ENCODE results near the gene GLCE.
"Not testable (repeated sequence)": the region's sequence is repeated elsewhere in the genome, so short reads cannot be mapped to it uniquely, and the experiment has no call there.

GLCE gene

DNA sequence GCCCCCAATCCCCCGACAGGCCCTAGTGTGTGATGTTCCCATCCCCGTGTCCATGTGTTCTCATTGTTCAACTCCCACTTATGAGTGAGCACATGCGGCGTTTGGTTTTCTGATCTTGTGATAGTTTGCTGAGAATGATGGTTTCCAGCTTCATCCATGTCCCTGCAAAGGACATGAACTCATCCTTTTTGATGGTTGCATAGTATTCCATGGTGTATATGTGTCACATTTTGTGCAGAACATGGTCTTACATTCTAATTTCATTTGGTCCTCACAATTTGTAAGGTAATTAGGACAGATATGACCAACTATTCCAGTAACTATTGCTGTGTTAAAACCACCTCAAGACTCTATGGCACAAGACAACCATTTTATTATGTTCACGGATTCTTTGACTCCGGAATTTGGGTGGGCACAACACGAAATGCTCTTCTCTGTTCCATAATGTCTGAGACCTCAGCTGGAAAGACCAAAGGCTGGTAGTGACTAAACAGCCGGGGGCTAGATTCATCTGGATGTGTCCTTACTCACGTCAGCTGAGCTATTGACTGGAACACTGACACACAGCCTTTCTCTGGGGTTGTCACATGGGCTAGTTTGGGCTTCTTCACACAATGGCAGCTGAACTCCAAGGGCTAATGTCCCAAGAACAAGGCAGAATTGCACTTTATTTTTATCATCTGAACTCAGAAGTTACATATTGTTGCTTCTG, 13.6 kb upstream of the GLCE start:
- H3K4me3 ChIP-seq (ENCODE audit: insufficient read depth, low read depth, low read length): no peak overlapping the region
- H3K27ac ChIP-seq (ENCODE audit: insufficient read depth, low read depth, low read length, poor library complexity, severe bottlenecking): no peak overlapping the region
- no peaks in the 10 kb centered on the region for H3K36me3 ChIP-seq (ENCODE audit: control insufficient read depth, insufficient read depth, low read length)
- H3K9me3 ChIP-seq (ENCODE audit: control insufficient read depth, low read length): no peaks in the 10 kb centered on the region
- no peaks in the 10 kb centered on the region for H3K4me1 ChIP-seq (ENCODE audit: control insufficient read depth, insufficient read depth, low read length)
- no peaks in the 10 kb centered on the region for H3K27me3 ChIP-seq (ENCODE audit: control insufficient read depth, insufficient read depth, low read length, poor library complexity, severe bottlenecking)
- WGBS, 2 experiments: 93 to 95% methylated on average over 9 of the region's 9 CpGs

DNA sequence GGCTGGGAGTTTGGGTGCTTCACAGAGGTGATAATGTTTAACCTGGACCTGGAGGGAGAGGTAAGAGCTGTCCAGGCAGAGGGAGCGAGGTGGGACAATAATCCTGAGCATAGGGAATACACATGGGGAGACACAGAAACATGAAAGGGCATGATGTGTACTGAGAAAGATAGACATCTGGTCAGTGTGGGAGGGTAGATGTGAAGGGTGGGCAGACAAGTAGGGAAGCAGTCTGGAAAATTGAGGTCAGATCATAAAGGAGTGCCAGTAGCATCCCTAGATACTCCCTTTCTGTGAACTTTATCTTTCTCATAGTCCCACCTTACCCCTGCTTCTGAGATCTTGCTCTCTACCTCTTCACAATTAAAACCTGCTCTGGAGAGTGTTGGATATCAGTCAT, 12.0 kb upstream of the GLCE start:
- Histone ChIP-seq H3K4me1 (ENCODE audit: control insufficient read depth, insufficient read depth, low read length) (no peaks in the 10 kb centered on the region), H3K36me3 (ENCODE audit: control insufficient read depth, insufficient read depth, low read length) (no peaks in the 10 kb centered on the region), H3K9me3 (ENCODE audit: control insufficient read depth, low read length) (no peaks in the 10 kb centered on the region), H3K4me3 (ENCODE audit: insufficient read depth, low read depth, low read length) (no peak overlapping the region), H3K27ac (ENCODE audit: insufficient read depth, low read depth, low read length, poor library complexity, severe bottlenecking) (no peak overlapping the region), H3K27me3 (ENCODE audit: control insufficient read depth, insufficient read depth, low read length, poor library complexity, severe bottlenecking) (no peaks in the 10 kb centered on the region)
- 87 to 95% methylated on average over 1 of the region's 1 CpG for WGBS, 2 experiments

DNA sequence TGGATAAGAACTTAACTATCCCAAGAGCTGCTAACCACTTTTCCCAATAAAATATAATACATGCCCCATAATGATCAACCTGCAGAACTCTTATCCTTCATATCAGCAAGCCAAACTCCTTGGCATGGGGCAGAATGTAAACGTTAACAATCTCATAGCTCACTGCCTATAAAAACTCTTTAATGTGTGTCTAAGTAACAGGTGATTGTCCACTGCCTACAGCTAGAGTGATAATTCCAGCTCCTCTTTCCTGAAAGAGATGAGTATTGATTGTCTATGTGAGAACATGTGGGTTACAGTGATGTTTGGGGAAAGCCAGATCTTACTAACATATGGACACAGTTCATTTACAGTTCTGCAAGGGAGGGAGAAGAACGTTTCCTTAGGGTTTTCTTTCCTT, 11.3 kb upstream of the GLCE start:
- WGBS, 2 experiments: 84 to 92% methylated on average over 2 of the region's 2 CpGs
- no peaks in the 10 kb centered on the region for H3K4me1 ChIP-seq (ENCODE audit: control insufficient read depth, insufficient read depth, low read length)
- H3K27me3 ChIP-seq (ENCODE audit: control insufficient read depth, insufficient read depth, low read length, poor library complexity, severe bottlenecking): no peaks in the 10 kb centered on the region

DNA sequence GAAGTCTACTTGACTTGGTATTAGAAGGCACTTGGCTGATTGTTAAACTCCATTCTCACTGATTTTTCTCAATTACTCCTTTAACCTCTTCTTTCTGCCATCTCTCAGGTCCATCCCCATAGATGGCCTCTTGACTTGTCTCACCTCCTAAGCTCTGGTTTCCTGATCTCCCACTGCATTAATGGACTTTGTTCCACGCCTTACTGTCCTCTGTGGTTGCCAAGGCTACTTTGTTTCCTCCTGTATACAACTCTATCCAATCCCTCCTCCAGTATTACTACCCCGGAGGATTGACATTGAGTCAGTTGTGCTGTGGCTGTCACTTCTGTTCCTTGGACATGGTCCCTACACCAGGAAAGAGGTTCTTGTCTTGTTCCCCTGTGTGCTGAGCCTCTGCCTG, 10.6 kb upstream of the GLCE start:
- Histone ChIP-seq H3K4me3 (ENCODE audit: insufficient read depth, low read depth, low read length) (no peak overlapping the region), H3K27me3 (ENCODE audit: control insufficient read depth, insufficient read depth, low read length, poor library complexity, severe bottlenecking) (no peaks in the 10 kb centered on the region), H3K4me1 (ENCODE audit: control insufficient read depth, insufficient read depth, low read length) (no peaks in the 10 kb centered on the region), H3K9me3 (ENCODE audit: control insufficient read depth, low read length) (no peaks in the 10 kb centered on the region), H3K36me3 (ENCODE audit: control insufficient read depth, insufficient read depth, low read length) (no peaks in the 10 kb centered on the region), H3K27ac (ENCODE audit: insufficient read depth, low read depth, low read length, poor library complexity, severe bottlenecking) (no peak overlapping the region)
- WGBS, 2 experiments: 93 to 94% methylated on average over 2 of the region's 2 CpGs

More for the DNA sequence above, 11.3 kb upstream of the GLCE start:
- H3K9me3 ChIP-seq (ENCODE audit: control insufficient read depth, low read length): no peaks in the 10 kb centered on the region
- H3K27ac ChIP-seq (ENCODE audit: insufficient read depth, low read depth, low read length, poor library complexity, severe bottlenecking): no peak overlapping the region
- no peak overlapping the region for H3K4me3 ChIP-seq (ENCODE audit: insufficient read depth, low read depth, low read length)
- H3K36me3 ChIP-seq (ENCODE audit: control insufficient read depth, insufficient read depth, low read length): no peaks in the 10 kb centered on the region

DNA sequence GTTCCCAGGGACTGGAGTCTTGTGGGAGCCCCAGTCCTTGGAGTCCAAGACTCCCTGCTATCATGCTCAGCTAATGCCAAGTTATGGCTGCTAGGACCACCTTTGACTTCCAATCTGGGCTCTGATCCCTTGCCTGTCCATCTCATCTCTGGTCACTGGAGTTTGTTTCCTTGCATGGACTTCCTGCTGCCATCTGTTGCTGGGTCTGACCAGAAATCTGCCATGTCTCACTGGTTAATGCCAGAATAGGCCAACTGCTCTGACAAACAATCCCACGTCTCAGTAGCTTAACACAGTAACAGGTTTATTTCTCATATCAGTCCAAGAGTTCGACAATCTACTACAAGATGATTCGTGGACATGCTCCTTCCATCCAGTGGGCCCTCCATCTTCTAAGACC, 10.1 kb upstream of the GLCE start:
- H3K27me3 ChIP-seq (ENCODE audit: control insufficient read depth, insufficient read depth, low read length, poor library complexity, severe bottlenecking): no peaks in the 10 kb centered on the region
- H3K36me3 ChIP-seq (ENCODE audit: control insufficient read depth, insufficient read depth, low read length): no peaks in the 10 kb centered on the region
- 92 to 93% methylated on average over 3 of the region's 3 CpGs for WGBS, 2 experiments
- no peaks in the 10 kb centered on the region for H3K4me1 ChIP-seq (ENCODE audit: control insufficient read depth, insufficient read depth, low read length)
- H3K9me3 ChIP-seq (ENCODE audit: control insufficient read depth, low read length): no peaks in the 10 kb centered on the region
- H3K4me3 ChIP-seq (ENCODE audit: insufficient read depth, low read depth, low read length): no peak overlapping the region
- no peak overlapping the region for H3K27ac ChIP-seq (ENCODE audit: insufficient read depth, low read depth, low read length, poor library complexity, severe bottlenecking)

DNA sequence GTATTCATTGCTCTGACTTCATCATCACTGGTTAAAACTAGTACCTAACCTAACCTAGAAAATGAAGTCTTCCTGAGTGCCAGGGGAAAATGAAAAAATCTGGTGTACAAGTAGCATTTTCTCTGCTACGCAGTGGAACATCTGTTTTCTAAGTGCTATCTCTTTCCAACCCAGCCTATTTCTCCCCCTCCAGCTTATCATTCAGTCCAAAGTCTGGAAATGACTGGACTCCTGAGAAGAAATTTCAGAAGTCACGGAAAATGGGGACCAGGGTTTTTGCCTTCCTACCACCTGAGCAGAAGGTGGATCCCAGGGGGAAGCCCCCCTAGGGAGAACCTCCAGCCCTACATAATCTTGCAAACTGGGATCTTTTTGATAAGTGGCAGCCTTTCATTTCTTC, 9.6 kb upstream of the GLCE start:
- H3K27ac ChIP-seq (ENCODE audit: insufficient read depth, low read depth, low read length, poor library complexity, severe bottlenecking): no peak overlapping the region
- H3K36me3 ChIP-seq (ENCODE audit: control insufficient read depth, insufficient read depth, low read length): no peaks in the 10 kb centered on the region
- H3K4me1 ChIP-seq (ENCODE audit: control insufficient read depth, insufficient read depth, low read length): no peaks in the 10 kb centered on the region

DNA sequence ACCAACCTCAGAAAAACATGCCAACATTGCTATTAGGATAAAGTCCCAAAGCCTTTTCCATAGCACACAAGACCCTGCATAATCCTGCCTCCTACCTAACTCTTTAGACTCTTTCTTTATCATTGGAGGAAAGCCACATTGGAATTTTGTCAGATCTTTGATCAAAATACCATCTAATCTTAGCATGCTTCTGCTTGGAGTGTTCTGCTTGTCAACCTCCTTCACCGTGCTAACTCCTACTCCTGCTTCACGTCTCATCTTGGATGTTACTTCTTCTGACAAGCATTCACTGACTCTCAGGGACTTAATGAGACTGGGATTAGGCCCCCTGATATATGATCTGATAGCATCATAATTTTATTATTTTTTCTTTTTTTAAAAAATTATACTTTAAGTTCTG, 7.4 kb upstream of the GLCE start:
- no peaks in the 10 kb centered on the region for H3K36me3 ChIP-seq (ENCODE audit: control insufficient read depth, insufficient read depth, low read length)
- 93 to 95% methylated on average over 2 of the region's 2 CpGs for WGBS, 2 experiments
- H3K4me1 ChIP-seq (ENCODE audit: control insufficient read depth, insufficient read depth, low read length): no peaks in the 10 kb centered on the region
- H3K27me3 ChIP-seq (ENCODE audit: control insufficient read depth, insufficient read depth, low read length, poor library complexity, severe bottlenecking): no peaks in the 10 kb centered on the region
- no peak overlapping the region for H3K27ac ChIP-seq (ENCODE audit: insufficient read depth, low read depth, low read length, poor library complexity, severe bottlenecking)
- H3K9me3 ChIP-seq (ENCODE audit: control insufficient read depth, low read length): no peaks in the 10 kb centered on the region
- no peak overlapping the region for H3K4me3 ChIP-seq (ENCODE audit: insufficient read depth, low read depth, low read length)

More for the DNA sequence above, 9.6 kb upstream of the GLCE start:
- no peaks in the 10 kb centered on the region for H3K27me3 ChIP-seq (ENCODE audit: control insufficient read depth, insufficient read depth, low read length, poor library complexity, severe bottlenecking)
- no peaks in the 10 kb centered on the region for H3K9me3 ChIP-seq (ENCODE audit: control insufficient read depth, low read length)
- no peak overlapping the region for H3K4me3 ChIP-seq (ENCODE audit: insufficient read depth, low read depth, low read length)
- 91 to 93% methylated on average over 2 of the region's 2 CpGs for WGBS, 2 experiments

DNA sequence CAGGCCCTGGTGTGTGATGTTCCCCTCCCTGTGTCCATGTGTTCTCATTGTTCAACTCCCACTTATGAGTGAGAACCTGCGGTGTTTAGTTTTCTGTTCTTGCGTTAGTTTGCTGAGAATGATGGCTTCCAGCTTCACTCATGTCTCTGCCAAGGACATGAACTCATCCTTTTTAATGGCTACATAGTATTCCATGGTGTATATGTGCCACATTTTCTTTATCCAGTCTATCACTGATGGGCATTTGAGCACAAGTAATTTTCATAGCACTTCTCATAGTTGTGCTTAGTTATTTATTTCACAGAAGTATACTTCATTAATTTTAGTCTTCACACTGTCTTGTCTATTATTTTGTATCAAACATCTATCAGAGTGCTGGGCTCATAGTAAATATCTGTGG, 6.8 kb upstream of the GLCE start:
- H3K4me3 ChIP-seq (ENCODE audit: insufficient read depth, low read depth, low read length); H3K27ac ChIP-seq (ENCODE audit: insufficient read depth, low read depth, low read length, poor library complexity, severe bottlenecking); H3K4me1 ChIP-seq (ENCODE audit: control insufficient read depth, insufficient read depth, low read length); H3K9me3 ChIP-seq (ENCODE audit: control insufficient read depth, low read length); H3K36me3 ChIP-seq (ENCODE audit: control insufficient read depth, insufficient read depth, low read length); H3K27me3 ChIP-seq (ENCODE audit: control insufficient read depth, insufficient read depth, low read length, poor library complexity, severe bottlenecking): not testable (repeated sequence)
- WGBS, 2 experiments: 94 to 95% methylated on average over 2 of the region's 2 CpGs

DNA sequence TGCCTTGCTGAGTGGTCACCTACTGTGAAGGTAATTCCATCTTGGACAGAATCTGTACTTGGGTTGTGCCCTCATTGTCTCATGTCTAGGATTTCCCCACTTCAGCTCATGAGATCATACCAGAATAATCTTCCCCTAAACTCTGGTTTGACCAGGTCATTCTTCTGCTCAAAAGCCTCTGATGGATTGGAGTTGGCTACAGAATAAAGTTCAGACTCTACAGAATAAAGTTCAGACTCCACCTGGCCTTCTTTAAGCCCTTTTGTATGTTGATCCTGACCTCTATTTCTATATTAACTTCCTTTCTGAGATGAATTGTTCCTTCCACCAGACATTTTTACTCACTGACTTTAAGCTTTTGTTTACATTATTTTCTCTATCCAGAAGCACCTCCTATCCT, 6.4 kb upstream of the GLCE start:
- Histone ChIP-seq H3K27me3 (ENCODE audit: control insufficient read depth, insufficient read depth, low read length, poor library complexity, severe bottlenecking) (no peaks in the 10 kb centered on the region), H3K27ac (ENCODE audit: insufficient read depth, low read depth, low read length, poor library complexity, severe bottlenecking) (no peak overlapping the region), H3K4me3 (ENCODE audit: insufficient read depth, low read depth, low read length) (no peak overlapping the region), H3K36me3 (ENCODE audit: control insufficient read depth, insufficient read depth, low read length) (no peaks in the 10 kb centered on the region), H3K4me1 (ENCODE audit: control insufficient read depth, insufficient read depth, low read length) (no peaks in the 10 kb centered on the region), H3K9me3 (ENCODE audit: control insufficient read depth, low read length) (no peaks in the 10 kb centered on the region)

DNA sequence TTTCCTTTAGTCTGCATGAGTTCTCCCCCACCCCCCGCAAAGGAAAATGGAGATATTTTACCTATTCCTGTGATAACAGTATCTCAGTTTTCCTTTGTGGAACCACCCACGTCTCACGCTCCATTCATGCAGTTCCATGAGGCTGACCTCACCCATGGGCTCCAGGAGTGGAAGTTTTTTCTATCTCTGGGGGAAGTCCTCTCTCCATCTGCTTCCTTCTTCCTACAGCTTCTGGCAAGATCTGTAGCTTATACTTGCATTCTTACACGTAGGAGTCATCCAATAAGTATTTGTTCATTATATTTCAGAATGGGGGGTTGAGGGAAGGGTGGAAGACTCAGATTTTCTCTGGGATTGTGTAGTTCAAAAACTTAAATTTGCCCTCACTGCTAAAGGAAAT, 5.8 kb upstream of the GLCE start:
- no peaks in the 10 kb centered on the region for H3K4me1 ChIP-seq (ENCODE audit: control insufficient read depth, insufficient read depth, low read length)
- H3K27ac ChIP-seq (ENCODE audit: insufficient read depth, low read depth, low read length, poor library complexity, severe bottlenecking): no peak overlapping the region
- no peaks in the 10 kb centered on the region for H3K27me3 ChIP-seq (ENCODE audit: control insufficient read depth, insufficient read depth, low read length, poor library complexity, severe bottlenecking)
- no peak overlapping the region for H3K4me3 ChIP-seq (ENCODE audit: insufficient read depth, low read depth, low read length)
- WGBS, 2 experiments: 84 to 90% methylated on average over 3 to 4 of the region's 4 CpGs
- no peaks in the 10 kb centered on the region for H3K9me3 ChIP-seq (ENCODE audit: control insufficient read depth, low read length)
- H3K36me3 ChIP-seq (ENCODE audit: control insufficient read depth, insufficient read depth, low read length): no peaks in the 10 kb centered on the region
